ENCODE data around the gene NFE2L2. TPM values are rescaled to one million over a fixed set of nuclear protein-coding genes. Genes with fewer than 3 reads are reported as not detected.

NFE2L2 gene
- total RNA-seq, 1 experiment from 2014 or later = 26.3 TPM

- TF ChIP-seq STAT6 (CRISPR knock-in tag; conservative IDR thresholded peaks at IDR 0.05; ENCODE audit: low read depth) (no peak), SMAD3 (CRISPR knock-in tag; IDR thresholded peaks at IDR 0.05; ENCODE audit: borderline replicate concordance) (no peak), FOXP1 (CRISPR knock-in tag; IDR thresholded peaks at IDR 0.05; ENCODE audit: borderline replicate concordance) (no peak), GABPB1 (CRISPR knock-in tag; IDR thresholded peaks at IDR 0.05) (no peak), ZNF263 (CRISPR knock-in tag; IDR thresholded peaks at IDR 0.05; ENCODE audit: low read depth) (no peak), MAX (CRISPR knock-in tag; IDR thresholded peaks at IDR 0.05) (no peak), PRRX2 (CRISPR knock-in tag; IDR thresholded peaks at IDR 0.05) (no peak), ZNF281 (CRISPR knock-in tag; IDR thresholded peaks at IDR 0.05) (no peak), E2F4 (CRISPR knock-in tag; IDR thresholded peaks at IDR 0.05; ENCODE audit: borderline replicate concordance, low read depth) (no peak), ATF3 (CRISPR knock-in tag; conservative IDR thresholded peaks at IDR 0.05) (no peak), CREM (CRISPR knock-in tag; IDR thresholded peaks at IDR 0.05) (no peak), NR1H2 (CRISPR knock-in tag; IDR thresholded peaks at IDR 0.05) (no peak), ZNF121 (CRISPR knock-in tag; IDR thresholded peaks at IDR 0.05) (no peak), CREB1 (CRISPR knock-in tag; IDR thresholded peaks at IDR 0.05) (no peak), KAT7 (CRISPR knock-in tag; IDR thresholded peaks at IDR 0.05; ENCODE audit: borderline replicate concordance) (no peak), USF1 (CRISPR knock-in tag; IDR thresholded peaks at IDR 0.05) (no peak), JAZF1 (CRISPR knock-in tag; IDR thresholded peaks at IDR 0.05) (no peak)
- TF ChIP-seq, protein P1, sequence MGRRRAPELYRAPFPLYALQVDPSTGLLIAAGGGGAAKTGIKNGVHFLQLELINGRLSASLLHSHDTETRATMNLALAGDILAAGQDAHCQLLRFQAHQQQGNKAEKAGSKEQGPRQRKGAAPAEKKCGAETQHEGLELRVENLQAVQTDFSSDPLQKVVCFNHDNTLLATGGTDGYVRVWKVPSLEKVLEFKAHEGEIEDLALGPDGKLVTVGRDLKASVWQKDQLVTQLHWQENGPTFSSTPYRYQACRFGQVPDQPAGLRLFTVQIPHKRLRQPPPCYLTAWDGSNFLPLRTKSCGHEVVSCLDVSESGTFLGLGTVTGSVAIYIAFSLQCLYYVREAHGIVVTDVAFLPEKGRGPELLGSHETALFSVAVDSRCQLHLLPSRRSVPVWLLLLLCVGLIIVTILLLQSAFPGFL (CRISPR knock-in tag; IDR thresholded peaks at IDR 0.05; ENCODE audit: borderline replicate concordance) = no peak
- no peak for DNase-seq (ENCODE audit: low spot score)
- no peaks in the 10 kb centered on the region for H3K9me3 Mint-ChIP-seq
- peaks cover 7% of the 10 kb centered on the region for H3K4me1 Mint-ChIP-seq
- no peak for ATAC-seq
- no peaks in the 10 kb centered on the region; the same call in 1 of the 2 replicates for H3K27me3 Mint-ChIP-seq (ENCODE audit: low read depth)
- no peak overlapping the region for H3K4me3 Mint-ChIP-seq
- ChIA-PET CTCF (no interaction called here), POLR2A (no interaction called here)
- no peaks in the 10 kb centered on the region for H3K36me3 Mint-ChIP-seq
- H3K27ac Mint-ChIP-seq = no peak overlapping the region
Observed at GRCh38 chr2:177184606-177185005, 79.9 kb downstream of the NFE2L2 start.
